HG02852 (cell line): ENCODE results near the gene CYP4F3.
"Not testable (repeated sequence)": the region's sequence is repeated elsewhere in the genome, so short reads cannot be mapped to it uniquely, and the experiment has no call there.

ENCODE experiments used
- ATAC-seq: cut with Tn5 transposase; IDR thresholded peaks from one replicate; pipeline ENCODE4 v1.9.1; 2021; ENCODE audit warnings: mild to moderate bottlenecking, moderate library complexity; ENCODE audit not compliant: unreplicated experiment

The CYP4F3 gene, protein sequence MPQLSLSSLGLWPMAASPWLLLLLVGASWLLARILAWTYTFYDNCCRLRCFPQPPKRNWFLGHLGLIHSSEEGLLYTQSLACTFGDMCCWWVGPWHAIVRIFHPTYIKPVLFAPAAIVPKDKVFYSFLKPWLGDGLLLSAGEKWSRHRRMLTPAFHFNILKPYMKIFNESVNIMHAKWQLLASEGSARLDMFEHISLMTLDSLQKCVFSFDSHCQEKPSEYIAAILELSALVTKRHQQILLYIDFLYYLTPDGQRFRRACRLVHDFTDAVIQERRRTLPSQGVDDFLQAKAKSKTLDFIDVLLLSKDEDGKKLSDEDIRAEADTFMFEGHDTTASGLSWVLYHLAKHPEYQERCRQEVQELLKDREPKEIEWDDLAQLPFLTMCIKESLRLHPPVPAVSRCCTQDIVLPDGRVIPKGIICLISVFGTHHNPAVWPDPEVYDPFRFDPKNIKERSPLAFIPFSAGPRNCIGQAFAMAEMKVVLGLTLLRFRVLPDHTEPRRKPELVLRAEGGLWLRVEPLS

DNA sequence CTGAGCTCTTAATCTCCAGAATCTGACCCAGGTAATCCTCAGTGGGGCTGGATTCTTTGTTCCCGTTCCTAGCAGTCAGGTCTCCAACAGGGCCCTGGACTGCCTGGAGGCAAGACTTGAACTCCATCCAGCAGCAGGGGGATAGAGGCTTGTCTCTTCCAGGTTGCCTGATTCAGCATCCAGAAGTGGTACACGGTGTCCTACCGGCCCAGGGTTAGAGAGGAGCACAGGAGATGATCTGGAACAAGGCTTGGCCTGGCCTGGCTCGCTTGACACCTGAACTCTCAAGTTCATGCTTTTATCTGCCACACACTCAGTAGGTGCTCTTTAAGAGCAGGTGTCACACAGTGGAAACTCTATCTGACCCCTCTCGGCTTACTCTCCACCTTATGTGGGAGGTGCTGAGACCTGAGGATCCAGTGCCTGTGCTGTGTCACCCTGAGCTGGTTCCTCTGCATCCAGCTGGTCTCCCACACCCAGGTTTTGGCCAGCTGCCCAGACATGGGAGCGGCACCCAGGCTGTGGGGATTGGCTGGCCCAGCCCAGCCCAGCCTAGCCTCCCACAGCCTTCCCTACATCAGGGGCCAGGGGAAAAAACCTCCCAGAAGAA lies at the start of gene CYP4F3:
TSS of gene CYP4F3 (plus strand) at position 604 of the 610 bp plus-strand sequence. CDS start 519 bp downstream, outside the sequence.
- ATAC-seq, result no peak

DNA sequence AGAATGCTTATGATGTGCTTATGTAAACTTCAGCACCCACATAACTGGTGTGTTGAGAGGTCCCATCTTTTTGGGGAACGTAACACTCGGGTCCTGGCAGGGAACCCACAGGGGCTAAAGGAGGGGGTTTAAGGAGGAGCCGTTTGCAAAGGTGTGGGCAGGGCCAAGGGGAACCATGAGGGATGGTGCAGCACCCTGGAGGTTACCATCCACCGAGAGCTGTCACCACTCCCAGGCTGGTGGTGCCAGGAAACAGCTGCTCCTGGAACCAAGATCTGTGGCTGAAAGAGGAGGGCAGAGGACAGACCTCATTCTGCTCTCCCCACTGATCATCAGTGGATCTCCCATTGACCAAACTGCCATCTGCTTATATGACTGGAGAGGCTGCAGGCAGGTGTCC lies 48.9 kb upstream of the CYP4F3 start:
- ATAC-seq, result no peak

DNA sequence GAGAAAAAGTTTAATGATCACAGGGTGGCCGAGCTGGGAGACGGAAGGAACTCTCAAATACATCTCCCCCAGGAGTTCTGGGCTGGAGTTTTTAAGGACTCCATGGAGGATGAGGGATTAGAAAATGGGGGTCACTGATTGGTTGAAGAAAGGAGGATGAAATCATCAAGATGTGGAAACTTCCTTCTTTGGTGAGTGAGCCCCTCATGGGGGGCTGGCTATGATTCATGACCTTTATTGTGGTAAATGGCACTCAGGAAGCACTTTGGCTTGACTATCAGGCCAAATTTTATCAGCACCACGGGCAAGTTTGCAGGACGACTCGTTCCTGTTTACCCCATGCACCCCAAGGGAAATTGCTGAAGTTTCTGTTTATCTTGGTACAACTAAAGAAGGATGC lies 48.2 kb upstream of the CYP4F3 start:
- not testable (repeated sequence) for ATAC-seq

DNA sequence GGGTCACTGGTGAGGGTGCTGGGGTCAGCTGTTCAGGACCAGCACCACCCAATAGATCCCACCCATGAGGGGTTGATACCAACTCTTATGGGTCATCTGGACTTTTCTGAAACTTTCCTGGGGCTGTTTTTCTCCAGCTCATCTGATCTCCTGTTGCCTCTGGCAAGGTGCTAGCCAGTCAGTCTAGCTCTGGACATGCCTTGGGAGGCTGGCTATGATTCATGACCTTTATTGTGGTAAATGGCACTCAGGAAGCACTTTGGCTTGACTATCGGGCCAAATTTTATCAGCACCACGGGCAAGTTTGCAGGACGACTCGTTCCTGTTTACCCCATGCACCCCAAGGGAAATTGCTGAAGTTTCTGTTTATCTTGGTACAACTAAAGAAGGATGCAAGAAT lies 46.9 kb upstream of the CYP4F3 start:
- ATAC-seq, result not testable (repeated sequence)

DNA sequence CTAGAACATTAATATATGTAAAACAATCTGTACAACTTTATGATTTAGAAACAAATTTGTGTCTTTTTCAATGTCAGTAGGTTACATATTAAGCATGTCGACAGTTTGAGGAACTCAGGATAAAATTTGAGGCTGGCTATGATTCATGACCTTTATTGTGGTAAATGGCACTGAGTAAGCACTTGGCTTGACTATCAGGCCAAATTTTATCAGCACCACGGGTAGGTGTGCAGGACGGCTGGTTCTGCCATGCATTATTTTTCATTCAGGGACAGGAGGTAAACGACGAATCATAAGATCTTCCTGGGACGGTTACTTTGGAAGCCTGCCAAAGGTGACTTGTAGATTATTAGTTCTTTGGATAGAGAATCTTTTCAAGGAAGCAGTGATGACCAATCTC lies 45.6 kb upstream of the CYP4F3 start:
- no peak for ATAC-seq

DNA sequence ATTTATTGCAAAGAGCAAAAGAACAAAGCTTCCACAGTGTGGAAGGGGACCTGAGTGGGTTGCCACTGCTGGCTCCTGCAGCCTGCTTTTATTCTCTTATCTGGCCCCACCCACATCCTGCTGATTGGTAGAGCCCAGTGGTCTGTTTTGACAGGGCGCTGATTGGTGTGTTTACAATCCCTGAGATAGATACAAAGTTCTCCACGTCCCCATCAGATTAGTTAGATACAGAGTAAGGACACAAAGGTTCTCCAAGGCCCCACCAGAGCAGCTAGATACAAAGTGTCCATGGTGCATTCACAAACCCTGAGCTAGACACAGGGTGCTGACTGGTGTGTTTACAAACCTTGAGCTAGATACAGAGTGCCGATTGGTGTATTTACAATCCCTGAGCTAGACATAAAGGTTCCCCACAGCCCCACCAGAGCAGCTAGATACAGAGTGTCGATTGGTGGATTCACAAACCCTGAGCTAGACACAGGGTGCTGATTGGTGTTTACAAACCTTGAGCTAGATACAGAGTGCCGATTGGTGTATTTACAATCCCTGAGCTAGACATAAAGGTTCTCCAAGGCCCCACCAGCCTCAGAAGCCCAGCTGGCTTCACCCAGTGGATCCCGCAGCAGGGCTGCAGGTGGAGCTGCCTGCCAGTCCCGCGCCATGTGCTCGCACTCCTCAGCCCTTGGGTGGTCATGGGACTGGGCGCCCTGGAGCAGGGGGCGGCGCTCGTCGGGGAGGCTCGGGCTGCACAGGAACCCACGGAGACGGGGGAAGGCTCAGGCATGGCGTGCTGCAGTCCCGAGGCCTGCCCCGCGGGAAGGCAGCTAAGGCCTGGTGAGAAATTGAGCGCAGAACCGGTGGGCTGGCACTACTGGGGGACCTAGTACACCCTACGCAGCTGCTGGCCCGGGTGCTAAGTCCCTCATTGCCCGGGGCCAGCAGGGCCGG lies 32.4 kb upstream of the CYP4F3 start:
- not testable (repeated sequence) for ATAC-seq

DNA sequence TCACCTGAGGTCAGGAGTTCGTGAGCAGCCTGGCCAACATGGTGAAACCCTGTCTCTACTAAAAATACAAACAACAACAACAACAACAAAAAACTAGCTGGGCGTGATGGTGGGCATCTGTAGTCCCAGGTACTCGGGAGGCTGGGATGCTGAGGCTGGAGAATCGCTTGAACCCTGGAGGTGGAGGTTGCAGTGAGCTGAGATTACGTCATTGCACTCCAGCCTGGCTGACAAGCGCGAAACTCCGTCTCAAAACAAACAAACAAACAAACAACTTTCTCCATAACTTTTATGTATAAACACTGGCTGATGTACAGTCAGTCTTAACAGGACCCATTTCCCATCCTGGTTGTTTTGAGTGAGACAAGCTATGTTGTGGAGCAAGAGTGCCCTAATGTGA lies 31.4 kb upstream of the CYP4F3 start:
- no peak for ATAC-seq

DNA sequence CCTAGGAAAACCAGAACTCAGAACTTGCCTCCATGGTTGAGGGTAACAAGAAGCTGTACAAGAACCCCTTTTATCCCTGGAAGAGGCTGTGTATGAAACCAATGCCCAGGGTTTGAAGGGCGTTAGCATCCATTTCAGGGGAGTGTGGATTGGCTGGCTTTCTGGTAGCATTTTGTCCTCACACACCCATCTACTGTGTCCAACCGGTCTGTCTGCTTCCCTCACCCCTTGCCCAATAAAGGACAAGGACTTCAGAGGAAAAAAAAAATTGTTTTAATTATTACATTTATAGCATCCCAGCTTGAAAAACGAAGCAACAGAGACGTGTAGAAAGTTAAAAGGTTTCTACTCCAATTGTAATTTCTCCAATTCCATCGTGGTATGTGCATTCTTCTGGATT lies 28.4 kb upstream of the CYP4F3 start:
- ATAC-seq, result no peak

DNA sequence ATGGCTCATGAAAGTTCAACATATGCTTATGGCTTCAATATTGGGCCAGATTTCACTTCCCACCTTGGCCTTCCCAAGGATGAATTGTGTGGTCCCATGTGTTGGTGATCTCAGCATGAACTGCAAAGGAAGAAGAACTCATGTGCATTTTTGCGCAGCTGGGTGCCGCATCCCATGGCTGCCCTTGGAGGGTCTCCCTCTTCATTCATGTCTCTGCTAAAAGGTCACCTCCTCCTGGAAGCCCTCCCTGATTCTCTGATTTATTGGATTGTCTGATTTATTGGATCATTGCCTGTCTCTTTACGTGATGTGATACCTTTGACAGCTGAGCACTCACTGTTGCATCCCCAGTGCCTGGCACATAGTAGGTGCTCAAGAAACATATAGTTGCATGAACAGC lies 27.4 kb upstream of the CYP4F3 start:
- ATAC-seq, result no peak

DNA sequence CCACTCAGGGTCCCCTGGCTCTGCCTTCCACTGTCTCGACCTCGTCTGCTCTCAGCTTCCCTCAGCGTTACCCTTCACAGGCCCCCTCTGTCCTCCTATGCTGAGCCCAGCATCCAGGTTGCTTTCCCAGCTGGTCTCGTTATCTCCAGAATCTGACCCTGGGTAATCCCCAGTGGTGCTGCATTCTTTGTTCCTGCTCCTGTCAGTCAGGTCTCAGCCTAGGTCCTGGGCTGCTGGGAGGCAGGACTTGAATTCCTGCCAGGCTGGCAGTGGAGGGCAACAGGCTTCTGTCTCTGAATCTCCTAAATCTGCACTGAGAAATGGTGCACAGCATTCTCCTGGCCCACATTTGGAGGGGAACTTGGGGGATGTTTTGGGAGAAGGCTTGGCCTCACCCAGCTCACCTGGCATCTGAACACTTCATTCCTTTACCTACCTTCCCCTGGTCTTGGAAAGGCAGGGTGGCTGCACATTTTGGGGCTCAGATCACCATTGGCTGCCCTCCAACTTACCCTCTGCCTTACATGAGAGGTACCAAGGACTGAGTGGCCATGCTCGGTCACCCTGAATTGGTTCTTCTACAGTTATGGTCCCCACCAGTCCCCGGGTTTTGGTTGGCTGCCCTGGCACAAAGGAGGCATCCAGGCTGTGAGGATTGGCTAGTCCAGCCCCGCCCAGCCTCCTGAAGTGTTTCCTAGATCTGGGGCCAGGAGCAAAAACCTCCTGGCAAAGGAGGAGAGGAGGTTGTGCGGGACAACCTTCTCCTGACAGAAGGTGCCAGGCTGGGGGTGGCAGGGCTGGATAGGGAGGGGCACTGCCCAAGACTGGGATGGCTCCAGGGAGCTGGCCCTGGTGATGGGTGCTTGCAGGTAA lies 26.0 kb upstream of the CYP4F3 start, which contains the start of gene CYP4F8:
TSS of gene CYP4F8 (plus strand) at position 712 of the 873 bp plus-strand sequence. CDS start 399 bp downstream, outside the sequence.
- ATAC-seq, result no peak

DNA sequence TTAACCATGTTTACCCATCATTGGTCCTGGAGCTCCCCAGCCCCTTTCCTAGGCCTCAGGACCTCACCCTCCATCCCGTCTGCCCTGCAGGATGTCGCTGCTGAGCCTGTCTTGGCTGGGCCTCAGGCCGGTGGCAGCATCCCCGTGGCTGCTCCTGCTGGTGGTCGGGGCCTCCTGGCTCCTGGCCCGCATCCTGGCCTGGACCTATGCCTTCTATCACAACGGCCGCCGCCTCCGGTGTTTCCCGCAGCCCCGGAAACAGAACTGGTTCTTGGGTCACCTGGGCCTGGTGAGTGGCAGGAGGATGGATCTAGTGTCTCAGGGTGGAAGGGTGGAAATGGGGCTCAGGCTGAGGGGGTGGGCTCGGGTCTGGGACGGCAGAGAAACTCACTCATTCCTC lies 25.2 kb upstream of the CYP4F3 start:
- no peak for ATAC-seq

DNA sequence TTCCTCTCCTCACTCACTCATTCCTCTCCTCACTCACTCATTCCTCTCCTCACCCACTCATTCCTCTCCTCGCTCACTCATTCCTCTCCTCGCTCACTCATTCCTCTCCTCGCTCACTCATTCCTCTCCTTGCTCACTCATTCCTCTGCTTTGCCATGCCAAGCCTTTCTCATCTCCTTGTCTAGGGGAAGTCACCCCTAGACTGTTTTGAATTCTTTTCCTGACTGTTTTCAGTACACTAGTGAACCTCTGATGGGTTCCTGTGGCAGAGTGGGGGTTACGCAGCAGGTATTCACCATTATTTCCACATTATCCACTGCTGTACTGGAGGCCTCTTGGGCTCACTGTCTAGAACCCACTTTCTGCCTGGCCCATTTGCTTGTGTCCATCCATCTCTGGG lies 24.5 kb upstream of the CYP4F3 start:
- ATAC-seq, result no peak

DNA sequence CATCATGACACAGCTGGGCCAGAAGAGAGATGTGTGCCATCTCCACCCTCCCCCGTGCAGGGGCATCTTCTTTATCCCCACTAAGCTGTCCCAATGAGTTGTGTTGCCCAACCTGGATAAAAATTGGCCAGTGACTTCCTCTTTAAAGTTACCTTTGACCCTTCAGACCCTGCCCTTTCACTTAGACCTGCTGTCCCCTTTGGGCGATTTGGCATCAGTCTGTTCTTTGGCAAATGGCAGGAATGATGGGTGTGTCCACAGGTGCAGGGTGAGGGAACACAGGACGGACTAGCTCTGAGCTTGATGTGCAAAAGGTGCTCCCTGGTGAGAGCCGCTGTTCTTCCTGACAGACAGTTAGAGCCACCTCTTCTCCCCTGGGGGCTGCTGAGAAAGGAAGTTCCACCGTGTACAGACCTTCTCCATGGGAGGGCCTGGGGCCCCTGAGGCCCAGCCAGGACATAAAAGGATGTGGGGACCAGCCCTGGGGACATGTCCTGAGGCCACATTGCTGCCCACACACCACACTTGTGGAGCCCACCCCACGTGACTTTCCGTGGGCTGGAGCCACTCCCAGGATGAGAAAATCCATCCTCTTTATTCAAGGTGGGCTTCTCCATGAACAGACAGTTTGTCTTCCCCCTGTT lies 23.9 kb upstream of the CYP4F3 start:
- ATAC-seq, result no peak

DNA sequence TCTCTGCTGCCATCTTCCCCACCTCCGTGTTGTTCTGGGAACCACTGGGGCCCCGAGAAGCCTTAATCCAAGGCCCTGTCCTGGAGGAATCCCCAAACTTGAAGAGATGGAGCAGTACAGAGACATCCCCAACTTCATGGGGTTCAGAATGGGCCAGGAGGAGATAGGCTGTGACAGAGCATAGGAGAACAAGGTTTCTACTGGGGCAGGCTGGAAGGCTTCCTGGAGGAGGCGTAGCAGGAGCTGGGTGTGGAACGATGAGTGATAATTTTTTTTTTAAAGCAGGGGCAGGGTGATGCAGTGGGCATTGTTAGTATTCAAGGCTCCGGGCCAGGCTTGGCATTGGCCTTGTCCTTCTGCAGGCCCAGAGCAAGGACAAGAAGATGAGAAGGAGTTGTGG lies 22.4 kb upstream of the CYP4F3 start:
- ATAC-seq, result no peak

DNA sequence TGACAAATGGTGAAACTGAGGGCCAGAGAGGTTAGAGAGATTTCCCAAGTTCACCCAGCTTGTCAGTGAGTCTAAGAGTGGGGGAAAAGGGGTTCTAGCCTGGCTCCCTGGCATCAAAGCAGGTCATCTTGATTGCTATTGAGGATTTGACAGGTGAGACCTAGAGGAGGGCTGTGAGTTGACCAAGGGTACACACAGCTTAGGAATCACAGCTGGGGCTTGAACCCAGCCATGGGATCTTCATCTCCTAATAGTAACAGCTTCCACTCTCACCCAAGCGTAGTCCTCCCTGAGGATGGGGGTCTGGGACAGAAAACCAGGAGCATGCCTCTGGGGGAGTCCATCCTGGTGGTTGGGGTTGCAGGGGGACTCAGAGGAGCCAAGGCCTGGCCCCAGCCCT lies 18.9 kb upstream of the CYP4F3 start:
- no peak for ATAC-seq

DNA sequence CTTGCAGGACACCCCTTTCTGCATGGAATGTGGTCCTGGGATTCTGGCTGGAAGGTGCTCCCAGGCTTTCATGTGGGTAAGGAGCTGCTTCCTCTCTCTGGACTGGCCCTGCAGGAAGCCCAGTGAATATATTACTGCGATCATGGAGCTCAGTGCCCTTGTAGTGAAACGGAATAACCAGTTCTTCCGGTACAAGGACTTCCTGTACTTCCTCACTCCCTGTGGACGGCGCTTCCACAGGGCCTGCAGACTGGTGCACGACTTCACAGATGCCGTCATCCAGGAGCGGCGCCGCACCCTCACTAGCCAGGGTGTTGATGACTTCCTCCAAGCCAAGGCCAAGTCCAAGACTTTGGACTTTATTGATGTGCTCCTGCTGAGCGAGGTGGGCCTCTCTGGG lies 17.7 kb upstream of the CYP4F3 start:
- ATAC-seq, result no peak

DNA sequence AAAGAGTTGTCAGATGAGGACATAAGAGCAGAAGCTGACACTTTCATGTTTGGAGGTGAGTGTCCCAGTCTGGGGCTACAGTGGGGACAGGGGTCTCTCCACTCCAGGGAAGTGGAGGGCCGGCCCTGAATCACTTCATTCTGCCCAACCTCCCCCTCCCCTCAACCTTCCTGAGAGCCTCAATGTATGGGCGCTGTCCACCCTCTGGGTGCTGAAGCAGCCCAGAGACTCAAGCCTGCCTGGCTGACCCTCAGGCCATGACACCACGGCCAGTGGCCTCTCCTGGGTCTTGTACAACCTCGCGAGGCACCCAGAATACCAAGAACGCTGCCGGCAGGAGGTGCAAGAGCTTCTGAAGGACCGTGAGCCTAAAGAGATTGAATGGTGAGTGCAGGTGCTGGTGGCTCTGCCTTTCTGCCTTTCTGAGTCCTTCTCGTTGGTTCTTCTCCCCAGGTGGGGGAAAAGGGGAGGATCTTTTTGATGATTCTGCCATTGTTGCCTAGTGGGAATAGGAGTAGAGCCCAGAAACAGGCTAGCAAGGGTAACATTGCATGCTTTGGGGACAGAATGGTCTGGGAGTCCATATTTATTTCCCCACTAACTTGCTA lies 16.9 kb upstream of the CYP4F3 start:
- no peak for ATAC-seq

DNA sequence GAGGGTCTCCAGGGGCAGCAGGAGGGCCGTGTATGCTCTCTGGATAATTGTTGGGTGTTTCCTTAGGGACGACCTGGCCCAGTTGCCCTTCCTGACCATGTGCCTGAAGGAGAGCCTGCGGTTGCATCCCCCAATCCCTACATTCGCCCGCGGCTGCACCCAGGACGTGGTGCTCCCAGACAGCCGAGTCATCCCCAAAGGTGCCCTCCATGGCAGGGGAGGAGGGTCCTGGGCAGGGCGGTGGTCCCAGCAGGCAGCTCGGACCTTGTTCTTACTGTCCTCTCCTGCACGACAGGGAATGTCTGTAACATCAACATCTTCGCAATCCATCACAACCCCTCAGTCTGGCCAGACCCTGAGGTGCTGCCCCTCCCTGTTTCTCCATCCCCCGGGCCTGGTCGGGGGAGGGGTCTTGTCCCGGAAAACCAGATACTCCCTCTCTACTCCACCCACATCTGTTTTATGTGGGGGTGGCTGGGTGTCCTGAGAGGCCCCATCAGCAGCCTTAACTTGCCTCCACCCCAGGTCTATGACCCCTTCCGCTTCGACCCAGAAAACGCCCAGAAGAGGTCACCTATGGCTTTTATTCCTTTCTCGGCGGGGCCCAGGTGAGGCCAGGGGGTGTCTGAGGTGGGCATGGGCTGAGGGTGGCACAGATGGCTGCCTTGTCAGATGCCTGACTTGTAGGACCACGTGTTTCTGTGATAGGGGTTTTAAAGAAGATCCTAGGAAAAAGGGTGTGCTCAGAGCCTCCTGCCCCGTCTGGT lies 12.3 kb upstream of the CYP4F3 start:
- no peak for ATAC-seq
